PC-9 (cell line): ENCODE data around the gene RYR1.

Experiments used
- CTCF ChIP-seq: fragments of 200-600 bp; sonication (generic); conservative IDR thresholded peaks from 2 replicates; pipeline ENCODE4 v1.6.1; 2017; ENCODE audit warnings: mixed run types, antibody characterized with exemption, mild to moderate bottlenecking, moderate library complexity
- EZH2 ChIP-seq: fragments of 200-600 bp; sonication (generic); IDR thresholded peaks from 2 replicates; pipeline ENCODE4 v1.8.0; 2017; ENCODE audit warnings: antibody characterized with exemption, low read depth

DNA sequence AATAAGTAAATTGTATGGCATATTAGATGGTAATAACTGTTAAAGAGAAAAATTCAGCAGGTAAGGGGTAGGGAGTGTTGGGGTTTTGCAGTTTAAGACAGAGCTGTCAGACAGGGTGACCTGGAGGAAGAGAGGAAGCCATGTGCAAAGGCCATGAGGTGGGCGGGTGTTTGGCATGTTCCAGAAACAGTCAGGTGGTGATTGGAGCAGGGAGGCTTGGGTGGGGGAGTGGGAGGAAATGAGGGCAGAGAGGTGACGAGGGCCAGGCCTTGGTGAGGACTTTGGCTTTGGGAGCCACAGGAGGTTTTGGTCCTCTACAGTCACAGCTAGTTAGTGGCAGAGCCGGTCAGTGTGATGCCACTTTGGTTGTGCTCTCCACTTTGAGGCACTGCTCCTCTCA lies 20.1 kb downstream of the RYR1 start:
- TF ChIP-seq CTCF, result no peak
- no peak for TF ChIP-seq EZH2
